HG02588 (cell line): ENCODE results near the gene PANK1.
"Not testable (repeated sequence)": the region's sequence is repeated elsewhere in the genome, so short reads cannot be mapped to it uniquely, and the experiment has no call there.

ENCODE experiments used
- ATAC-seq: cut with Tn5 transposase; IDR thresholded peaks from one replicate; pipeline ENCODE4 v1.9.1; 2021; ENCODE audit warnings: mild to moderate bottlenecking, moderate library complexity; ENCODE audit not compliant: unreplicated experiment

PANK1 gene

GRCh38 chr10:89576022-89576421 is 69.0 kb downstream of the PANK1 start:
- no peak for ATAC-seq

DNA sequence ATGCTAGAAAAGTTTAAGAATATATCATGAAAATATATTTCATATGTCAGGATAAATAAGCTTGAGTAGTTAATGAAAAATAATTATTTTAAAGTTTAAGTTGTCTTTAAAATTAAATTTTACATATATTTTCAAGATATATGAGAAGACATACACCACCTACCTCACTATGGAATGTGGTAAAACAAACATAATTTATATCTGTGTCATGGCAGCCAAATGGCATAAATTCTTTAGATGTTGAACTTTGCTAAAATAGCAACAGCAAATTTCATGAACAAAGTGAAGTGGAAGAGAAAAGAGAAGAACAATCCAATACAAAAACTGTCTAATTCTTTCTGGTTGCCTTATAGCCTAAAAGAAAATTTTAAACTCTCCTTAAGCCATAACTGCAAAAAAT is 70.0 kb downstream of the PANK1 start:
- no peak for ATAC-seq

DNA sequence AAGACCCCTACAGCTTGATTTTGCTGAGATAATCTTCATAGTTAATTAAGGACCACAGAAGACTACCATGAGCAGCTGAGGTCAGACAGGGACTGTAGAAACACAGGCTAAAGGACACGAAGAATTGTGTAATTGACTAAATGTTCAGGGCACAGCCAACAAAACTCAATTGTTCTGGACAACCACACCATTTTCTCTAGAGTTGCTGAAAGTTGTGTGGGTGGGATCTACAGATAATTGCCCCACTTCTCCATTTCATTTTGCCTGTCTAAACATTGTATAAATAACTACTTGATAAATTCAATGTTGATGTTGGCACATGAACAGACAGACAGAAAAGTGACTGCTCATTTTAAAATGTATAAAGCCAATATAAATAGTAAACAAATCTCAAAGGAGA is 70.7 kb downstream of the PANK1 start:
- ATAC-seq, result no peak

GRCh38 chr10:89567576-89568245 is 77.3 kb downstream of the PANK1 start:
- no peak for ATAC-seq

DNA sequence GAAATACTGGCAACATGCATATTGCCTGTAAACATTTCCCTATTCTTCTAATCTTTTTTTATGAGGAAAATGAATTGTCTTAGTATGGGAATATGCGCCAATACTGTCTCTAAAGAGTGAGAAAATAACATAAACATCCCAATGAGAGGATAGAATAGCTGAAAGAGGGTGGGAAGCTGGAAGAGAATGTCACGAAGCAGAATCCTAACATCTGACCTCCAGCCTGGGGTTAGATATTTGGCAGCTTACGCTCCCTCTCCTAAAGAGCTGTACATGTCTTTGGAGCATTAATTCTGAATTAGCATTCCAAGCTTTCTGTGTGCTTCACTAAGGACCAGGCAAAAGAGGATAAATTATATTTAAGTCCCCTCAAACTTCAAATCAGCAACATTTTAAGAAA is 78.0 kb downstream of the PANK1 start:
- no peak for ATAC-seq

DNA sequence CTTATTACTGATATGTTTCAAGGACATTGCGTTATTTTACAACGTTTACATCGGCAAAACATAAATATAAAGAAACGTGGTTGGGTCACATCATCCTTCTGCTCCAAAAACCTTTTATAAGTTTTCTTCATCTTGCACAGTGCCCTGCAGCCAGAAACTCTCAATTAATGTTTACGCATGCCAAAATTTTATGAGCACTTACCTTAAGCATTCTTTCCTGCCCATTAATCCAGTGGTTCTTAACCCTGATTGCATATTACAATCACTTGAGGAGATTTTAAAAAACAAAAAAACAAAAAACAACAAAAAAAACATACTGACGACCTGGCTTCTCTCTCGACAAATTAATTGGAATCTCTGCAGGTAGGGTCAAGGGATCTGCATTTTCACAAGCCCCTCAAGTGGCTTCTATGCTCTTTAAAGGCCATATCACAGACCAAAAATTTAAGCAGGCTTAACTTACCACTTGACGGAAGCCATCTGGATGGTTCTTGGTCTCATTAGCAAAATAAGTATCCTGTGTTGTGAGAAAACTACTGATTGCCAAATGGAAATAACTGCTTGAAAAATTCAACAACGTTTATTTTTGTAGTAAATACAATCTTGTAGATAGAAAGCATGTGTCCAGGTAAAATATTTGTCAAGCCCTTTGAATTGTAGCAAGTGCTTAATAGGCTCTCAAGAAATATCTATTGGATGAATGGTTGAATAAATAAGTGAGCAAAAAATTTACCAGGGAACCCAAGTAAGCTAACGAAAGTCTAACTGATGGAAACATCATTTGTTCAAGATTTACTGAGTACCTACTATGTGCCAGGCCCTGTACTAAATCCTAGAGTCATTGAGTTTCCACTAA is 78.7 kb downstream of the PANK1 start:
- no peak for ATAC-seq

- ATAC-seq, result no peak
Measured at GRCh38 chr10:89565180-89565579, 79.9 kb downstream of the PANK1 start.

DNA sequence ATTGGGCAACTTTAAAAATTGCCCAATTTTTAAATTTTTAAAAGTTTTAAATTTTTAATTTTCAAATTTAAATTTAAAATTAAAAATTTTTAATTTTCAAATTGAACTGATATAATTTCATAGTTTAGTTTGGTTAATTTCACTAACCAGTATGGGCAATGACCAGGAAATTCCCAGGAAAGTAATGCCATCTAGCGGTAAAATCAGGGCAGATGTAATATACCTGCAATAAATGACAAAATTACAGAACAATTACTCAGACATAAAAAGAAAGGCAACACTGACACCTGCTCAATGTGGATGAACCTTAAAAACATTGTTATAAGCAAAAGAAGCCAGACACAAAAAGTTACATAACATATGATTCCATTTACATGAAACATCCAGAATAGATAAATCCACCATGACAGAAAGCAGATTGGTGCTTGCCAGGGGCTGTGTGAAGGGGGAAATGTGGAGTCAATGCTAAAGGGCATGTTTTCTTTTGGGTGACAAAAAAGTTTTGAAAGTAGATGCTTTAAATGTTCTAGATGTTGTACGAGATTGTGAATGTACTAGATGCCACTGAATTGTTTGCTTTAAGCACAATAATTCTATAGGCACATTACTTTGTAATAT is 81.1 kb downstream of the PANK1 start:
- no peak for ATAC-seq

DNA sequence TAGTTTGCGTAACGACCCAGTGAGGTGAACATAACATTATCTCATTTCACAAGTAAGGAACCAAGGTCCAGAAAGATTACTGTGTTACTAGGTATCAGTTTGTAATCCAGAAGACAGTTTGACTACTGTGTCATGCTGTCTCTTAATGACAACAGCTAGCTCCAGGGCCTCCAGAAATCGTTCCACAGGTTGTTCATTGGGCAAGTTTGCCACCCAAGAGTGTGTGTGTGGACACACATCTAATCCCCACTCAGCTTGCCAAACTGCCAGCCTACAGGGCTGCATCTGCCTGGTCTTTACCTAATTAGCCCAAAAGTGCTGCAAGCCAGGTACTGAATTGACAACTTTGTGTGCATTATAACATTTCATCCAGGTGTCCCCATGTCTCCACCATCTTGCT is 81.7 kb downstream of the PANK1 start:
- no peak for ATAC-seq

GRCh38 chr10:89556600-89556999 is 88.4 kb downstream of the PANK1 start:
- no peak for ATAC-seq

DNA sequence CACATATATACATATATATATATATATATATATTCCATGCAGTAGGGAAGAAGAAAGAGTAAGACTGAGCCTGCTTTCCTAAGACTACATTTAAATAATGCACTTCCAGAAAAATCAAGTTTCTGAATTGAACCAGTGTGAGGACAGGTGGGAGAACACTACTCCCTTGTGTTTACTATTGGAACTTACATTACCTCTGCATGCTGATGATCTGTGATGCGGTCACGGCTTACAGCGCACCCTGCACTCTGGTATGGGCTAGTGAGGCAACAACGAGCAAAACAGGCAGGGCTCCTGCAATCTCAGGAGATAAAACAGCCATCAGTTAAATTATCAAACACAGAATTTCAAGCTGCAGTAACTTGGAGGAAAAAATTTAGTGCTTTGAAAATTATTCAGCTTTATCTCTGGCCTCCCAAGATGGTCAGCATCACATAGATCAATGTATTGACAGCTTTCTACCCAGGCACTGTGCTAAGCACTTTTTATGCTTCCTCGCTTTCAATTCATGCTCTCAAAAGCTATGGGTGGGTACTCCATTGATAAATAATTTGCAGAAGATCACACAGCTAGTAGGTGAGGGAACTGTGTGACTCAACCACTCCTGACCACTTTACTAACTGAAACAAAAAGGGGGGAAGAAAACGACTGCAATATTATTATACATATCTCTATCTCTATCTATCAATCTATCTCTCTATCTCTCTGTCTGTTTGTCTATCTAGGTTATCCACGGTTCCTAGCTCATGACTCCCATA is 89.2 kb downstream of the PANK1 start:
- no peak for ATAC-seq

DNA sequence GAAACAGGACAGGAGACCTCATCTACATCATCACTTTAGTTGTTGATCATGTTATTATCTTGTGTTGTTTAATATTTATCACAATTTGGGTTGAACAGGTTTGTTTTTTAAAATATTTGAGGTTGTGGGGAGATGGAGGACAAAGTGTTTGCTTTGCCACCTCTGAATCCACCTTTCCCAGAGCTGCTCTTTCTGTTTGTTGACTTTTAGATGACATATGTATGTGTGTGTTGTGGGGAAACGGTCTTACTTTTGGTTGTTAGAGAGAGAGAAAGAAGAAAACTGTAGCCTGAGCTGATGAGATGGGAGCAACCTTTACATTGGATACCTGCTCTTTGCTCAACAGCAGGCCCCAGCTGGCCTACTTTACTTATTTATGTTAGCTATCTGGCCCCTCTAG is 90.6 kb downstream of the PANK1 start:
- no peak for ATAC-seq

DNA sequence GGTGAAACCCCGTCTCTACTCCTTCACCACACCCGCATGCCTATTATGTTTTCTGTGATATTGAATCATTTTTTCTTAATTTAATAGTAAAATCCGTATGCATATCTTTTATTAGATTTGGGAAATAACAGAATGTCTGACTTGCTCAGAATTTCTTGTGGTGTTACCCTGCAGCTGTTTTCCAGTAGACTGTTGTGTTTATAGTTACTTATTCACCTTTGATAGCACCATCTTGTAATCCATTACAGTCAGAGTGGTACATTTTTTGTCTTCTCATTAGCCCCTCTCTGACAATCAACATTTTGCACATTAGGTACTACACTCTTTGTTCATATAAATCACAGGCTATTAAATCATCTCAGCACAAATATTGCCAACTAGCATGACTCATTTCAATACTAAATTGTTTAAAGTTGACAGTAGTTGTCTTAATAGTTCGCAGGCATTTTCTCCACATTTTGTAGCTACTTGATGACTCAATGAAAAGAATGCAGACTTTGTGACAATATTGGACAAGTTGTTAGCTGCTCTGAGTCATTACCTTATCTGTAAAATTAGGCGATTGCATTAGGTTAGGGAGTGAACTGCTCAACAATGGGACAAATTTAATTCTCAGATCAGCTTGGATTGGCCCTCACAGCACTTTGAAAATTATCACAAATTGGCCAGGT is 91.8 kb downstream of the PANK1 start:
- ATAC-seq, result no peak

- ATAC-seq, result no peak
Measured at GRCh38 chr10:89552213-89552612, 92.8 kb downstream of the PANK1 start.

DNA sequence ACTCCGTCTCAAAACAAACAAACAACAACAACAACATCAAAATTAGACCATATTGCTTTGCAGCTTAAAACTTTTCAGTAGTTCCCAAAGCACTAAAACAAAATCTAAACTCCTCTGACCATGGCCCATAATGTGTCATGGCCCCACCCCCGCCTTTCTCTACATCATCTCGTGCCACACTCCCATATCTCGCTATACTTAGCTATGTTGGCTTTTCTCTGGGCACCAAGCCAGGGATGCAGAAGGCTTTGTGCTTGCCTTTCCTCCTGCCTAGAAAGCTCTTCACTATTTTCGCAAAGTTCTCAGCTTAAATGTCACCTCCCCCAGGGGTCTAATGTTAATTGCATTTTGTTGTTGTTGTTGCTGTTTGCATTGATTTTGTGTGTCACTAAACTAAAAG is 94.5 kb downstream of the PANK1 start:
- no peak for ATAC-seq

DNA sequence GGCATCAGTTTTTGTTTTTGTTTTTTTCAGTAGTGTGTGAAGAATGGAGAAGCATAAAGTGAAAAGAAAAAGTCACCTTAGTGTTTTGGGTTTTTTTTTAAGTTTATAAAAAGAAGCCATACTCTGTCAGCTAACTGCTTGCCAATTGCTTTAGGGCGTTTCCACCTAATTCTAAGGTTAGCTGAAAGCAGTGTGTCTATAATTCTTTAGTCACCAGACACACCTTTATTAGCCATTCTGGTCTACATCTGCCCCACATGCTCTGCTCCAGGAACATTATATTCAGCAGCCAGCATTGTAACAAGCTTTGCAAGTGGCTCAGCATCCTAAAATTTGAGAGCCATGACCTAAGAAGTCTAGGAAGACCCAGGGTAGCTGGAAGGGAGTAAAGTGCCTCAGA is 95.5 kb downstream of the PANK1 start:
- no peak for ATAC-seq

DNA sequence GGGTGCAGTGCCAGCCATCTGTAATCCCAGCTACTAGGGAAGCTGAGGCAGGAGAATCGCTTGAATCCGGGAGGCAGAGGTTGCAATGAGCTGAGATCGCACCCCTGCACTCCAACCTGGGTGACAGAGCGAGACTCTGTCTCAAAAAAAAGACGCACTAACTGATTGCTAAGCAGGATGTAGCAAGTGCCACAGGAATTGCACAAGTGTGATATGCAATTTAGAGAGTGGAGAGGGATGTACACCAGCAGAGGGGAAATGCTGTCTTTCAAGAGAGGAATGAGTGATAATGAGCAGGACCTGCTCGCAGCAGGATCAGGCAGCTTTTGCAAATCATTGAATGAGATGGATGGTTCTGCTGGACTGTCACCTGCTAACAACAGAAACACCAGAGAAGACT is 96.4 kb downstream of the PANK1 start:
- ATAC-seq, result no peak

DNA sequence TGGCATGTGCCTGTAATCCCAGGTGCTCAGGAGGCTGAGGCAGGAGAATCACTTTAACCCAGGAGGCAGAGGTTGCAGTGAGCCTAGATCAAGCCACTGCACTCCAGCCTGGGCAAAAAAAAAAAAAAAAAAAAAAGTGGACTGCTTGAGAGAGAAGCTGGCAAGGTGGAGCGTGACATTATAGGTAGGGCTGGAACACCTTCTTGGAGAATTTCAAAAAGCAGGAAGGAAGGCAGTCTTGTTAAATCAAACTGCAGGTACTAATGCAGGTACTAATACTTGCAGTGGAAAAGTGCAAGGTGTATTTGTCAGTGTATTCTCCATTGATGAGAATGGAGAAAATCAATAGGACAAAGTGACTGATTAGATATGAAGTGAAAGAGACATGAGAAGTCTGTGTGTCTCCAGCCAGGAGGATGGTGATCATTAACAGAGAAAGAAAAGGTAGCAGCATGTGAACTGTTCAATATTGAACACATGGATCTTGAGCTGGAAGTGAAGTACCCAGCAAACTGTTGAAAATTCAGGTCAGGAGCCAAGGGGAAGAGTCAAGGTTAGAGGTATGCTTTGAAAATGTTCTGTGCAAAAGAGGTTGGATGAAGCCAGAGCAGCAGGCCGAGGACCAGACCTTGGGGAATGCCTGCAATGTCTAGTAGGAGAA is 97.1 kb downstream of the PANK1 start:
- no peak for ATAC-seq

DNA sequence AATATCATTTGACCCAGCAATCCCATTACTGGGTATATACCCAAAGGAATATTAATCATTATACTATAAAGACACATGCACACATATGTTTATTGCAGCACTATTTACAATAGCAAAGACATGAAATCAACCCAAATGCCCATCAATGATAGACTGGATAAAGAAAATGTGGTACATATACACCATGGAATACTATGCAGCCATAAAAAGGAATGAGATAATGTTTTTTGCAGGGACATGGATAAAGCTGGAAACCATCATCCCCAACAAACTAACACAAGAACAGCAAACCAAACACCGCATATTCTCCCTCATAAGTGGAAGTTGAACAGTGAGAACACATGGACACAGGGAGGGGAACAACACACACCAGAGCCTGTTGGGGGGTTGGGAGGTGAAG is 98.4 kb downstream of the PANK1 start:
- ATAC-seq, result not testable (repeated sequence)

DNA sequence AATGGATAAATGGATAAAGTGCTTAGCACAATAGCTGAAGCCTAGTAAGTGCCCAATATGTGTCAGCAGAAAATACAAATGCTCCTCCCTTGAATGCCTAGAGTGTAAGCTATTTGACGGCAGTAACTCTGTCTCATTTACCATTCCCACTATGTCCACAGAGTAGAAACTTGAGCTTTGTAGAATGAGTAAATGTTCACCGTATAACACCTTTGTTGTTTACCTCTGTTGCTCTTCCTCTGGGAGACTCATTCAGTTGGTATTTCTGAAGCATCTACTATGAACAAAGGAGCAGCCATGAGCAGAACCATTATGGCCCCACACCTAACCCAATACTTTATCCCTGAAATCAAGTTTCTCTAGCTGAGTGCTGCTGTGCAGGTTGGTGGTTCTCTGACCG is 101.2 kb downstream of the PANK1 start:
- no peak for ATAC-seq
